Measurements from ENCODE around the gene RNU6-7. TPM values are rescaled to one million over a fixed set of nuclear protein-coding genes. Genes with fewer than 3 reads are reported as not detected.

RNU6-7 gene
- total RNA-seq, 2 donors from 2014 or later, result not detected

DNA sequence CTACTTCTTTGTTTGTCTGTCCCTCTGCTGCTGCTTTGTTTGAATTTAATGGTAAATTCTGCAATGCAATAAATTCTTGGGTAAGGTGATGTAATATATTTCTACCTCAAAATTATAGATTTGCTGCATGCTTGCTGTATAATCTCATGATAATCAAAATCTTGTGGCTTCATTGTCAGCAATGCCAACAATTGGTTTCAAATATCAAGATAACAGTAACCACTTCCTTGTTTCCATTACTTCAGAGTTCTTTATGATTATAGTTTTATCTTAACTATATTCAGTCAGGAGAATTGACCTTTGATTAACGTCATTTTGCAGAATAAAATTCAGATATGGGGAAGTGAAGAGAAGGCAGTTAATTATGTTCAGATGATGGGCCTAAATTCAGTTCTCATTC, 31.4 kb downstream of the RNU6-7 start:
- WGBS, result 69% methylated on average over 1 of the region's 1 CpG
- DNase-seq (ENCODE audit: low spot score), result no peak
- H3K4me3 ChIP-seq, result no peak overlapping the region
- no peaks in the 10 kb centered on the region for H3K27me3 ChIP-seq (replicated peaks; ENCODE audit: insufficient read depth)
- intact Hi-C loops (cut with DNase I), result no loop called here
- H3K27ac ChIP-seq, result no peak overlapping the region
- H3K4me1 ChIP-seq (replicated peaks), result no peaks in the 10 kb centered on the region
- TF ChIP-seq POLR2AphosphoS5 (IDR thresholded peaks at IDR 0.05), result no peak
- TF ChIP-seq, protein P1, sequence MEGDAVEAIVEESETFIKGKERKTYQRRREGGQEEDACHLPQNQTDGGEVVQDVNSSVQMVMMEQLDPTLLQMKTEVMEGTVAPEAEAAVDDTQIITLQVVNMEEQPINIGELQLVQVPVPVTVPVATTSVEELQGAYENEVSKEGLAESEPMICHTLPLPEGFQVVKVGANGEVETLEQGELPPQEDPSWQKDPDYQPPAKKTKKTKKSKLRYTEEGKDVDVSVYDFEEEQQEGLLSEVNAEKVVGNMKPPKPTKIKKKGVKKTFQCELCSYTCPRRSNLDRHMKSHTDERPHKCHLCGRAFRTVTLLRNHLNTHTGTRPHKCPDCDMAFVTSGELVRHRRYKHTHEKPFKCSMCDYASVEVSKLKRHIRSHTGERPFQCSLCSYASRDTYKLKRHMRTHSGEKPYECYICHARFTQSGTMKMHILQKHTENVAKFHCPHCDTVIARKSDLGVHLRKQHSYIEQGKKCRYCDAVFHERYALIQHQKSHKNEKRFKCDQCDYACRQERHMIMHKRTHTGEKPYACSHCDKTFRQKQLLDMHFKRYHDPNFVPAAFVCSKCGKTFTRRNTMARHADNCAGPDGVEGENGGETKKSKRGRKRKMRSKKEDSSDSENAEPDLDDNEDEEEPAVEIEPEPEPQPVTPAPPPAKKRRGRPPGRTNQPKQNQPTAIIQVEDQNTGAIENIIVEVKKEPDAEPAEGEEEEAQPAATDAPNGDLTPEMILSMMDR (IDR thresholded peaks at IDR 0.05), result no peak
- TF ChIP-seq POLR2A (IDR thresholded peaks at IDR 0.05), result no peak
- no peaks in the 10 kb centered on the region for H3K9me3 ChIP-seq
- no peaks in the 10 kb centered on the region for H3K36me3 ChIP-seq

DNA sequence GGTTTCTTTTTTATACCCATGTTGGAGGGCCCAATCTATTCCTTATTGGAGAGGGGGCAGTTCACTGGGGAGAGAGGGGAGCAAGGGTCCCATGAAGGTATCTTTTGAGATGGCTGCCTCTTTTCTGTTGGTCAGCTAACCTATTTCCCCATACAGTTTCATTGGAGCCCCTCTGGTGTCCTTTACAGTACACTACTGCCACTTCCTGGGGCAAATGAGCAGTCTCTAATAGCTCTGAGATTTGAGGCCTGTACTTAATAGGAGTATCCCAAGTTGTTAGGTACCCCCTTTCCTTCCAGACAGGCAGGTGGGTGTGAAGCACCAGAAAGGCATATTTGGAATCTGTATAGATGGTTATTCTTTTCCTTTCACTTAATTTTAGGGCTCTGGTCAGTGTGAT, 42.6 kb downstream of the RNU6-7 start:
- Histone ChIP-seq H3K4me1 (replicated peaks) (no peaks in the 10 kb centered on the region), H3K4me3 (no peak overlapping the region), H3K9me3 (no peaks in the 10 kb centered on the region), H3K27ac (no peak overlapping the region), H3K36me3 (no peaks in the 10 kb centered on the region), H3K27me3 (replicated peaks; ENCODE audit: insufficient read depth) (no peaks in the 10 kb centered on the region)
- TF ChIP-seq, protein P1 (IDR thresholded peaks at IDR 0.05), result no peak
- no peak for TF ChIP-seq POLR2A (IDR thresholded peaks at IDR 0.05)
- intact Hi-C loops (cut with DNase I), result no loop called here
- DNase-seq (ENCODE audit: low spot score), result no peak

DNA sequence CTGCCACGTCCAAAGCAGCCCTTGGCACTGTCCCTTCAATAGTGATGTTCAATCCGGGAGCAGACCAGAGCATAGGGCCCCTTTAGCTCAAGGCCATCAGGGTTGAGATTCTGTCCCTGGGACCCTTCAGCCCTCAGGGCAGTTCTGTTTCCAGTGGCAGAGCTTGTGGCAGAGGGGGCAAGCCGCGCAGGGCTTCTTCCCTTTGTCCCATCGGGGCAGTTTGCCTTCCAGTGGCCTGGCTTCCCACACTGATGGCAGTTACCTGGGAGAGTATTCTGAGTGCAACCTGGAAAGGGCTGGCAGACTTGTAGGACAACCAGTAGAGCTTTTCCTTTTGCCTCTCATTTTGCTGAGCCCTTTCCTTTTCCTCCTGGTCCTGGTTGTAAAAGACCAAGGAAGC, 44.9 kb downstream of the RNU6-7 start:
- no peaks in the 10 kb centered on the region for H3K27me3 ChIP-seq (replicated peaks; ENCODE audit: insufficient read depth)
- intact Hi-C loops (cut with DNase I), result no loop called here
- no peaks in the 10 kb centered on the region for H3K4me1 ChIP-seq (replicated peaks)
- no peak overlapping the region for H3K27ac ChIP-seq
- TF ChIP-seq, protein P1 (IDR thresholded peaks at IDR 0.05), result no peak
- TF ChIP-seq POLR2A (IDR thresholded peaks at IDR 0.05), result no peak
- no peak for TF ChIP-seq POLR2AphosphoS5 (IDR thresholded peaks at IDR 0.05)
- H3K36me3 ChIP-seq, result no peaks in the 10 kb centered on the region
- 94% methylated on average over 5 of the region's 5 CpGs for WGBS
- H3K9me3 ChIP-seq, result no peaks in the 10 kb centered on the region
- H3K4me3 ChIP-seq, result no peak overlapping the region
- DNase-seq (ENCODE audit: low spot score), result no peak

DNA sequence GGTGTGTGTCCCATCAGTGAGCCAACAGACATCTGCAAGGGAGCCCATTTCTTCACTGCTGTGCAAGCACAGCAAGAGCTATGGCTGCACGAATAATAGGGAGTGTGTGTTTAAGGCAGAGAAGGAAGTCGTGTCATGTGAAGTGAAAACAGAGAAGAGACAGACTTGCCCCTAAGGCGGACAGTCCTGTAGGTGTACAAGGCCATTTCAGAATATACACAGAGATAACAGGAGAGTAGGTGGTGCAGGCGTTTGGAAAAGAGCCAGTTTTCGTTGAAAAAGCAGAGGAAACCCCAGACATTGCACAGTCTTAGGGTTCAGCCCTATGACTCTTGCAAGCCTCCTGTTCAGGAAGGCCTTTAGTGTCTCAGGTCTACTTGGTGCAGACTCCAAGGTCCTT, 47.5 kb downstream of the RNU6-7 start:
- no peak for TF ChIP-seq POLR2AphosphoS5 (IDR thresholded peaks at IDR 0.05)
- TF ChIP-seq, protein P1 (IDR thresholded peaks at IDR 0.05), result no peak
- no peak for TF ChIP-seq POLR2A (IDR thresholded peaks at IDR 0.05)

DNA sequence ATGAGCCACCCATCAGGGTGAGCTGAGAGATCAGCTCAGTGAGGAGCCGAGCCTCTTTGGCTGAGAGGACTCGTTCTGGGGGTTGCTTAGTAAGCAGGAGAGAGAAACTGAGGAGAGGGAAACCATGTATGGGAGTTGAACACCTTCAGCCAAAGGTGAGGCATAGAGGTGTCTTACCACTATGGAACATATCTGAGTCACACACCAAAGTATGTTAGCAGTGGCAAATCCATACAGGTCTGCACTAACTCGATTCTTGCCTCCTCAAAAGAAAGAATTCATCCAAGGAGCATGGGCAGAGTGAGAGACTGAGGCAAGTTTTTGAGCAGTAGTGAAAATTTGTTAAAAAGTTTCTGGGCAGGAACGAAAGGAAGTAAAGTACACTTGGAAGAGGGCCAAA, 47.9 kb downstream of the RNU6-7 start:
- no peak overlapping the region for H3K27ac ChIP-seq

More for the DNA sequence above, 47.5 kb downstream of the RNU6-7 start:
- intact Hi-C loops (cut with DNase I), result no loop called here
- Histone ChIP-seq H3K36me3 (no peaks in the 10 kb centered on the region), H3K27ac (no peak overlapping the region), H3K4me1 (replicated peaks) (no peaks in the 10 kb centered on the region), H3K4me3 (no peak overlapping the region), H3K27me3 (replicated peaks; ENCODE audit: insufficient read depth) (no peaks in the 10 kb centered on the region), H3K9me3 (no peaks in the 10 kb centered on the region)
- DNase-seq (ENCODE audit: low spot score), result no peak
- 84% methylated on average over 5 of the region's 5 CpGs for WGBS

More for the DNA sequence above, 47.9 kb downstream of the RNU6-7 start:
- no peaks in the 10 kb centered on the region for H3K9me3 ChIP-seq
- no peaks in the 10 kb centered on the region for H3K36me3 ChIP-seq
- TF ChIP-seq POLR2A (IDR thresholded peaks at IDR 0.05), result no peak
- TF ChIP-seq, protein P1 (IDR thresholded peaks at IDR 0.05), result no peak
- TF ChIP-seq POLR2AphosphoS5 (IDR thresholded peaks at IDR 0.05), result no peak
- H3K4me1 ChIP-seq (replicated peaks), result no peaks in the 10 kb centered on the region
- H3K4me3 ChIP-seq, result no peak overlapping the region
- intact Hi-C loops (cut with DNase I), result loop anchor here (2.0 to 5.0 kb wide), 4 partner anchors 175 to 737 kb away; no protein-coding TSS in a partner anchor
- no peak for DNase-seq (ENCODE audit: low spot score)
- no peaks in the 10 kb centered on the region for H3K27me3 ChIP-seq (replicated peaks; ENCODE audit: insufficient read depth)
- 94% methylated on average over 4 of the region's 4 CpGs for WGBS

All from prostate gland (tissue), 2 donors.